AG10803 (cell line): Measurements from ENCODE around the gene CYTH4.
"Not testable (repeated sequence)": the region's sequence is repeated elsewhere in the genome, so short reads cannot be mapped to it uniquely, and the experiment has no call there.

ENCODE experiments used
- DNase-seq: peaks from one replicate; pipeline ENCODE4 v3.0.0; 2010; ENCODE audit warnings: low read depth
- H3K4me3 ChIP-seq: 2 replicates; pipeline ENCODE4 v1.5.1; 2011; ENCODE audit warnings: mild to moderate bottlenecking, low read length, control low read depth
- TF ChIP-seq, protein P1 (sequence below): conservative IDR thresholded peaks from 2 replicates; pipeline ENCODE4 v1.5.1; 2011; ENCODE audit warnings: mild to moderate bottlenecking, low read length, control low read depth, inconsistent platforms

Gene CYTH4

DNA sequence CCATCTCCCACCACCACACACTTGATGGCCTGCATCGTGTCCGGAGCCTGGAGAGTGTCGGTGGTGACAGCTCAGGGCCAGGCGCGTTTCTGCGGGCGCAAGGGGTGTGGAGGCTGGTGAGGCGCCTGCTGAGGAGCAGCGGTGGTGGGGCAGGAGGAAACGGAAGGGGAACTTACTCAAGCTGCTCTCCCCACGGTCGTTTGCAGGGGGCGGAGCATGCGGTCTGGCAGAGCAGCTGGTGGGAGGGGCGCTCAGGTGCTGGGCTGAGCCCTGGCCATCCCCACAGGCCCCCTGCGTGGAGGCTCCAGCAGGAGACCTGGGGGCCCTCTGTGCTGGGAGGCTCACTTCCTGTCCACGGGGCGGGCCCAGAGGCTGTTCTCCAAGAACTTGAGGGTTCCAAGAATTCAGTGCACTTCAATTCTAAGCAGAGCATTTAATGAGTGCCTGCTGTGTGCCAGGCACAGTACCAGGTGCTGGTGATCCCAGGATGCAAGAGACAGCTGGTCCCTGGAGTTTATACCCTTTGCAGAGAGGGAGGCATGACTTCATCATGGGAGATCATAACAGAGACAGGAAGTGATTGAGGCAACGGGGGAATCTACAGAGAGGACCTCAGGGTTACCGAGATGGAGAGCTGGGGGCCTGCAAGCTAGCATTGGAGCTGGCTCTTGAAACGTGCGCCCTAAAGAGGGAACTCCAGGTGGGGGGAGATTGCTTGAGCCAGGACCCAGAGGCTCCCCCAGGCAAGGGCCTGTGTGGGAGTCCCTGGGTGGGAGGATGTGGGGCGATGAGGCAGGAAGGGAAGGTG, 38.0 kb upstream of the CYTH4 start, which contains the start of gene RAC2:
Gene RAC2 (minus strand): TSS at position 156 of the 808 bp plus-strand sequence. CDS start 121 bp downstream, at position 35.
- TF ChIP-seq, protein P1, sequence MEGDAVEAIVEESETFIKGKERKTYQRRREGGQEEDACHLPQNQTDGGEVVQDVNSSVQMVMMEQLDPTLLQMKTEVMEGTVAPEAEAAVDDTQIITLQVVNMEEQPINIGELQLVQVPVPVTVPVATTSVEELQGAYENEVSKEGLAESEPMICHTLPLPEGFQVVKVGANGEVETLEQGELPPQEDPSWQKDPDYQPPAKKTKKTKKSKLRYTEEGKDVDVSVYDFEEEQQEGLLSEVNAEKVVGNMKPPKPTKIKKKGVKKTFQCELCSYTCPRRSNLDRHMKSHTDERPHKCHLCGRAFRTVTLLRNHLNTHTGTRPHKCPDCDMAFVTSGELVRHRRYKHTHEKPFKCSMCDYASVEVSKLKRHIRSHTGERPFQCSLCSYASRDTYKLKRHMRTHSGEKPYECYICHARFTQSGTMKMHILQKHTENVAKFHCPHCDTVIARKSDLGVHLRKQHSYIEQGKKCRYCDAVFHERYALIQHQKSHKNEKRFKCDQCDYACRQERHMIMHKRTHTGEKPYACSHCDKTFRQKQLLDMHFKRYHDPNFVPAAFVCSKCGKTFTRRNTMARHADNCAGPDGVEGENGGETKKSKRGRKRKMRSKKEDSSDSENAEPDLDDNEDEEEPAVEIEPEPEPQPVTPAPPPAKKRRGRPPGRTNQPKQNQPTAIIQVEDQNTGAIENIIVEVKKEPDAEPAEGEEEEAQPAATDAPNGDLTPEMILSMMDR: no peak
- DNase-seq: peak; percentile 60
- H3K4me3 ChIP-seq: peak within 1 kb of the TSS; percentile 61

DNA sequence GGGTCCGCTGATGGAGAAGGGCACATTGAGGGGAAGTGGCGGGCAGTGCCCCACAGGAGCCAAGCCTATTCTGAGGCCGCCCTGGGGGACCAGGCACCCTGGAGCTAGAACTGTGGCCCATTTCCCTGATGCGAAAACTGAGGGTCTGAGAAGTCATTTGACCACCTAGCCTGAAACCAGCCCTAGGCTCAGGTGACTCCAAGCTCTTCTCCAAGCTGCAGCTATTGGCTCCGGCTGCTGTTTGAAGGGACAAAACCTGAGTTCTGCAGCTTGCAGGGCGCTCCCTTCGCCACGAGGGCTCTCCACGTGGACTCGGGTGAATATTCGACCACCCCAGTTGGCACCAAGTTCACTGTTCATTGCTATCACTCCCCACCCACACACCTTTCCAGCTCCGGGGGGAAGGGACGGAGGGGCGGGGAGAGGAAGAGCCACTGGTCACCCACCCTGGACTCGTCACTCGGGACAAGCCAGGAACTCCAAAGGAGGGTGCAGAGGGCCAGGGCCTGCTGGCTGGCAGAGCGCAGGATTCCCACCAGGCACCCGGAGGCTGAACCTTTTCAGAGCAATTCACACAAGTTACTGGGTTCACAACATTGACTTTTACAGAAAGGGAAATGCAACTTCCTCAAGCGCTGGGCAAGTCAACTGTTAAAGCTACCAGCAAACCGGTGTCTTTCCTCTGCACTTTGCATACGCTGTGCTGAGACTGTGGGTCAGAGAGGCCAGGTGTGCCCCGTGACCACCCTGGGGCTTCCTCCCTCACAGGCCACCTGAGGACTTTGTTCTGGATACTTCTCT, 37.2 kb upstream of the CYTH4 start:
- TF ChIP-seq, protein P1: no peak
- H3K4me3 ChIP-seq: no peak overlapping the region
- DNase-seq: no peak

DNA sequence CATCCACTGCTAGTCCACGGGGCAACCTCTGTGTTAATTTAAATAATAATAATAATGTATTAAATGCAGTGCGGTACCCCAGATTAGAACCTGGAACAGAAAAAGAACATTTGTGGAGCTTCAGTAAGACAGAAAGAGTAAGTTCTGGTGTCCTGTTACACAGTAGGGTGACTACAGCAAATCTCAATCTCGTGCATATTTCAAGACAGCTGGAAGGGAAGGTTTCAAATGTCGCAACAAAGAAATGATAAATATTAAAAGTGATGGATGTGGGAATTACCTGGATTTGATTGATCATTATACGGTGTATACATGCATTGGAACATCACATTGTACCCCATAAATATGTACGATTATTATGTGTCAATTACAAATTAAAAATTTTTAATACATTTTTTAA, 36.6 kb upstream of the CYTH4 start:
- no peak for DNase-seq
- TF ChIP-seq, protein P1: no peak
- no peak overlapping the region for H3K4me3 ChIP-seq

DNA sequence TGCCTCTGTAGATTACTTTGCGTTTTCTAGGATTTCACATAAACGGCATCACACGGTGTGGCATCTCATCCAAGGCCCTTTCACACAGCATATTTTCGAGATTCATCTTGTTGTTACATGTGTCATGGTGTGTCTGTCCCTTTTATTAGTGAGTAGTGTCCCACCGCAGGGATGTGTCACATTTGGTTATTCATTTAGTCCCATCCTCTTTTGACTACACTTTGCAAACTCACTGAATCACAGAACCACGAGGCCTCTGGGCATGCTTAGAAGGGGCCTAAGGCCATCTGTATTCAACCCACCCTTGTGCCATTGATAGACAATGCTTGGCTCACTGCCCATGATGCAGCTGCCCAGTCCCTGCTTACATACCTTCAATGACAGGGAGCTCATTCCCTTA, 34.1 kb upstream of the CYTH4 start:
- TF ChIP-seq, protein P1: no peak
- DNase-seq: no peak
- no peak overlapping the region for H3K4me3 ChIP-seq

DNA sequence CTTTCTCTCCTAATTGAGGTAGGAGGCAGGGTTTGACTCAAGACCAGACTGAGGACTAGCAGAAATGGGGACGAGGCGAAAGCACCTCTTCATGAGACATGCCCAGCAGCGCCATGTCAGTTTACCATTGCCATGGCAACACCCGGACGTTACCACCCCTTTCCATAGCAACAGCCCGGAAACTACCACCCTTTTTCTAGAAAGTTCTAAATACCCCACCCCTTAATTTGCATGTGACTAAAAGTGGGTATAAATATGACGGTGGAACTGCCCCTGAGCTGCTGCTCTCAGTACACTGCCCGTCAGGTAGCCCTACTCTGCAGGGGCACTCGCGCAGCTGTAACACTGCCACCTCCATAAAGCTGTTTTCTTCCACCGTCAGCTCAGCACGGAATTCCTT, 32.3 kb upstream of the CYTH4 start:
- no peak overlapping the region for H3K4me3 ChIP-seq
- DNase-seq: no peak
- TF ChIP-seq, protein P1: no peak

DNA sequence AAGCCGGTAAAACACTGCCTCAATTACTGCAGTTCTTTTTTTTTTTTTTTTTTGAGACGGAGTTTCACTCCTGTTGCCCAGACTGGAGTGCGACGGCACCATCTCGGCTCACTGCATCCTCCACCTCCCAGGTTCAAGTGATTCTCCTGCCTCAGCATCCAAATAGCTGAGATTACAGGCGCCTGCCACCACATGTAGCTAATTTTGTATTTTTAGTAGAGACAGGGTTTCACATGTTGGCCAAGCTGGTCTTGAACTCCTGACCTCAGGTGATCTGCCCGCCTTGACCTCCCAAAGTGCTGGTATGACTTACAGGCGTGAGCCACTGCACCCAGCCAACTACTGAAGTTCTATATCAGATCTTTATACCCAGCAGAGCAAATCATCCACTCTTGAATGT, 30.5 kb upstream of the CYTH4 start:
- H3K4me3 ChIP-seq, DNase-seq: not testable (repeated sequence)

DNA sequence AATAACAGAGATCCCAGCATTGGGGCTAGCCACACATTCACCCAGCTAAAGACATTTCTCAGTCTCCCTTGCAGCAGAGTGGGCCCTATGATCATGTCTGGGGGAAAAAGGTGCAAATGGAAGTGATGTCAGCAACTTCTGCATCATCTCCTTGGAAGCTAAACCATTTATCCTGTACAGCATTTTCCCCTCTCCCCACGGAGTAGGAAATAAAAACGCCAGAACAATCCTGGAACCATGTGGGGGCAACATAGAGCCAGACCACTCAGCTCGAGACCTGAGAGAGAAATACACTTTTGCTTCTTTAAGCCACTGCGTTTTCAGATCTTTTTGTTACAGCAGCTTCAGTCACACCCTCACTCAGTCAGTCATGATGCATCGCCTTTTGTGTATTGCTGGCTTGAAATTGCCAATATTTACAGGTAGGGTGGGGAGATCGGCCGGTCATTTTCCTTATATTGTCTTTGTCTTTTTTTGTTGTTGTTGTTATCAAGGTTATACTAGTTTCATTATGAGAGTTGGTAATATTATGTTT, 29.1 kb upstream of the CYTH4 start:
- no peak for DNase-seq
- TF ChIP-seq, protein P1: no peak; the same call in 1 of the 2 replicates

More for the DNA sequence above, 29.1 kb upstream of the CYTH4 start:
- H3K4me3 ChIP-seq: no peak overlapping the region
